ENCODE results near the gene STRBP. TPM values are rescaled to one million over a fixed set of nuclear protein-coding genes. Genes with fewer than 3 reads are reported as not detected.

The STRBP gene
- total RNA-seq, 1 experiment from 2014 or later = 74.0 TPM

- Histone ChIP-seq H3K4me1 (ENCODE audit: insufficient read depth, low read length) (peaks cover 5% of the 10 kb centered on the region; the same call in 1 of the 2 replicates), H3K27ac (ENCODE audit: insufficient read length, low read depth, low read length) (no peak overlapping the region), H3T11ph (ENCODE audit: low read length) (no peak overlapping the region), H2AK5ac (ENCODE audit: insufficient read length, low read length) (no peak overlapping the region), H3K23me2 (ENCODE audit: insufficient read length, low read depth, low read length, poor library complexity, severe bottlenecking) (no peaks in the 10 kb centered on the region), H4K91ac (ENCODE audit: insufficient read length, low read depth, low read length) (no peak overlapping the region), H4K5ac (ENCODE audit: insufficient read length, low read depth, low read length) (no peak overlapping the region), H3K27me3 (ENCODE audit: insufficient read depth, low read length) (no peaks in the 10 kb centered on the region), H2BK20ac (ENCODE audit: low read depth, low read length, poor library complexity, severe bottlenecking) (no peak overlapping the region), H2BK5ac (ENCODE audit: insufficient read length, low read length) (no peak overlapping the region), H3K9ac (ENCODE audit: extremely low read depth, insufficient read length, low read length) (no peak overlapping the region), H3K4me2 (ENCODE audit: insufficient read depth, insufficient read length, low read length) (no peak overlapping the region), H4K20me1 (ENCODE audit: control insufficient read depth, insufficient read depth, insufficient read length) (no peaks in the 10 kb centered on the region), H4K8ac (replicated peaks; ENCODE audit: insufficient read length, low read depth, low read length) (no peak overlapping the region), H3K79me2 (ENCODE audit: insufficient read depth, low read length) (no peaks in the 10 kb centered on the region), H3K79me1 (ENCODE audit: insufficient read depth, low read depth, low read length, poor library complexity, severe bottlenecking) (no peaks in the 10 kb centered on the region), H2AFZ (ENCODE audit: low read length) (no peak overlapping the region), H2BK15ac (ENCODE audit: low read depth, low read length) (no peak overlapping the region), H3K56ac (ENCODE audit: insufficient read length, low read depth, low read length) (no peak overlapping the region), H2BK12ac (ENCODE audit: insufficient read length, low read depth, low read length) (no peak overlapping the region), H3K18ac (ENCODE audit: insufficient read length, low read depth, low read length) (no peak overlapping the region), H3K9me3 (ENCODE audit: control insufficient read depth, low read depth, low read length) (no peaks in the 10 kb centered on the region), H3K14ac (ENCODE audit: insufficient read depth, low read length) (no peak overlapping the region), H2BK120ac (ENCODE audit: low read depth, low read length, poor library complexity, severe bottlenecking) (no peak overlapping the region), H3K4ac (ENCODE audit: low read depth, low read length) (no peak overlapping the region), H3K23ac (ENCODE audit: insufficient read length, low read depth, low read length) (no peak overlapping the region)
- Mint-ChIP-seq H3K4me1 (peaks cover 12 to 17% of the 10 kb centered on the region in 2 experiments), H3K27ac (peak overlapping the region in 1 of 3 experiments; percentile 20; a peak in 2 of 7 replicates), H3K27me3 (ENCODE audit: low read depth) (no peaks in the 10 kb centered on the region), H3K9me3 (no peaks in the 10 kb centered on the region), H3K36me3 (ENCODE audit: insufficient read depth in 1 of 3, low read depth in 3 of 3) (peaks cover 13 to 65% (median 56%) of the 10 kb centered on the region in 3 experiments; a peak in 6 of 7 replicates), H3K4me3 (no peak overlapping the region)
- TF ChIP-seq CTCF (conservative IDR thresholded peaks at IDR 0.05) = no peak
- WGBS (ENCODE audit: extremely low coverage, insufficient read length, low lambda C conversion rate) = no CpG with 5 or more reads among the region's 1 CpG
- no peak for DNase-seq
Observed at GRCh38 chr9:123084256-123084655, 184.1 kb downstream of the STRBP start.
